ENCODE data around the gene MARCO. TPM values are rescaled to one million over a fixed set of nuclear protein-coding genes. Genes with fewer than 3 reads are reported as not detected.

Gene MARCO
- polyA plus RNA-seq, 1 donor from 2014 or later: not detected

DNA sequence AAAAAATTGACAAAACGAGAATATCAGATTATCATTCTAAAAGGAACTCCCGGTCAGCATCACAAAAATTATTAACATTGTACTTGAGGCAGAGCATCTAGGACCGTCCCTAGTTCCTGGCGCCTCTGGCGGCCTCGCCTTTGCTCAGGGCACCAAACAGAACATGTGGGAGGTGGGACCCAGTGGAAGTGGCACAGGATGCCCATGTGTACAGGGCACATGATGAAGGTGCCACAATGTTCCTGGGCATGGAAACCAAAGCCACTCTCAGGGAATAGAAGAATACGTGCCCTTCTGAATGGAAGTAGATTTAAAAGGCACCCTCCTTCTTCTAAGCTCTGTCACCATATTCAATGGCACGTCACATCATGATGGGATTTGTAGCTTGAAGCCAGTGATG is 30.1 kb upstream of the MARCO start:
- H3K36me3 ChIP-seq (ENCODE audit: insufficient read depth, low read length): no peaks in the 10 kb centered on the region
- no peak overlapping the region for H3K4me2 ChIP-seq (ENCODE audit: low read length)
- H3K9me2 ChIP-seq (ENCODE audit: insufficient read depth, low read length): no peaks in the 10 kb centered on the region
- no peaks in the 10 kb centered on the region for H3K27me3 ChIP-seq (ENCODE audit: insufficient read depth, low read depth, low read length)
- no peak overlapping the region for H3K9ac ChIP-seq (ENCODE audit: low read length)
- H3K27ac ChIP-seq (ENCODE audit: low read length): no peak overlapping the region
- no peaks in the 10 kb centered on the region for H4K20me1 ChIP-seq (ENCODE audit: insufficient read depth)
- no peak for TF ChIP-seq TAF1 (IDR thresholded peaks at IDR 0.05; ENCODE audit: low read depth)
- TF ChIP-seq, protein P1, sequence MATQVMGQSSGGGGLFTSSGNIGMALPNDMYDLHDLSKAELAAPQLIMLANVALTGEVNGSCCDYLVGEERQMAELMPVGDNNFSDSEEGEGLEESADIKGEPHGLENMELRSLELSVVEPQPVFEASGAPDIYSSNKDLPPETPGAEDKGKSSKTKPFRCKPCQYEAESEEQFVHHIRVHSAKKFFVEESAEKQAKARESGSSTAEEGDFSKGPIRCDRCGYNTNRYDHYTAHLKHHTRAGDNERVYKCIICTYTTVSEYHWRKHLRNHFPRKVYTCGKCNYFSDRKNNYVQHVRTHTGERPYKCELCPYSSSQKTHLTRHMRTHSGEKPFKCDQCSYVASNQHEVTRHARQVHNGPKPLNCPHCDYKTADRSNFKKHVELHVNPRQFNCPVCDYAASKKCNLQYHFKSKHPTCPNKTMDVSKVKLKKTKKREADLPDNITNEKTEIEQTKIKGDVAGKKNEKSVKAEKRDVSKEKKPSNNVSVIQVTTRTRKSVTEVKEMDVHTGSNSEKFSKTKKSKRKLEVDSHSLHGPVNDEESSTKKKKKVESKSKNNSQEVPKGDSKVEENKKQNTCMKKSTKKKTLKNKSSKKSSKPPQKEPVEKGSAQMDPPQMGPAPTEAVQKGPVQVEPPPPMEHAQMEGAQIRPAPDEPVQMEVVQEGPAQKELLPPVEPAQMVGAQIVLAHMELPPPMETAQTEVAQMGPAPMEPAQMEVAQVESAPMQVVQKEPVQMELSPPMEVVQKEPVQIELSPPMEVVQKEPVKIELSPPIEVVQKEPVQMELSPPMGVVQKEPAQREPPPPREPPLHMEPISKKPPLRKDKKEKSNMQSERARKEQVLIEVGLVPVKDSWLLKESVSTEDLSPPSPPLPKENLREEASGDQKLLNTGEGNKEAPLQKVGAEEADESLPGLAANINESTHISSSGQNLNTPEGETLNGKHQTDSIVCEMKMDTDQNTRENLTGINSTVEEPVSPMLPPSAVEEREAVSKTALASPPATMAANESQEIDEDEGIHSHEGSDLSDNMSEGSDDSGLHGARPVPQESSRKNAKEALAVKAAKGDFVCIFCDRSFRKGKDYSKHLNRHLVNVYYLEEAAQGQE (IDR thresholded peaks at IDR 0.05; ENCODE audit: borderline replicate concordance): no peak
- TF ChIP-seq SMC3 (conservative IDR thresholded peaks at IDR 0.05; ENCODE audit: poor library complexity): no peak
- TF ChIP-seq EP300 (conservative IDR thresholded peaks at IDR 0.05; ENCODE audit: poor library complexity, severe bottlenecking): no peak
- no peak for TF ChIP-seq RAD21 (conservative IDR thresholded peaks at IDR 0.05)
- TF ChIP-seq POLR2AphosphoS5 (IDR thresholded peaks at IDR 0.05): no peak
- TF ChIP-seq, protein P2, sequence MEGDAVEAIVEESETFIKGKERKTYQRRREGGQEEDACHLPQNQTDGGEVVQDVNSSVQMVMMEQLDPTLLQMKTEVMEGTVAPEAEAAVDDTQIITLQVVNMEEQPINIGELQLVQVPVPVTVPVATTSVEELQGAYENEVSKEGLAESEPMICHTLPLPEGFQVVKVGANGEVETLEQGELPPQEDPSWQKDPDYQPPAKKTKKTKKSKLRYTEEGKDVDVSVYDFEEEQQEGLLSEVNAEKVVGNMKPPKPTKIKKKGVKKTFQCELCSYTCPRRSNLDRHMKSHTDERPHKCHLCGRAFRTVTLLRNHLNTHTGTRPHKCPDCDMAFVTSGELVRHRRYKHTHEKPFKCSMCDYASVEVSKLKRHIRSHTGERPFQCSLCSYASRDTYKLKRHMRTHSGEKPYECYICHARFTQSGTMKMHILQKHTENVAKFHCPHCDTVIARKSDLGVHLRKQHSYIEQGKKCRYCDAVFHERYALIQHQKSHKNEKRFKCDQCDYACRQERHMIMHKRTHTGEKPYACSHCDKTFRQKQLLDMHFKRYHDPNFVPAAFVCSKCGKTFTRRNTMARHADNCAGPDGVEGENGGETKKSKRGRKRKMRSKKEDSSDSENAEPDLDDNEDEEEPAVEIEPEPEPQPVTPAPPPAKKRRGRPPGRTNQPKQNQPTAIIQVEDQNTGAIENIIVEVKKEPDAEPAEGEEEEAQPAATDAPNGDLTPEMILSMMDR (IDR thresholded peaks at IDR 0.05; ENCODE audit: poor library complexity, severe bottlenecking): no peak
- no peak for TF ChIP-seq EZH2 (IDR thresholded peaks at IDR 0.05; ENCODE audit: borderline replicate concordance, insufficient read depth, low read length, poor library complexity, severe bottlenecking)
- no peak for TF ChIP-seq MXI1 (conservative IDR thresholded peaks at IDR 0.05; ENCODE audit: poor library complexity, severe bottlenecking)
- no peaks in the 10 kb centered on the region for H3K79me2 ChIP-seq (replicated peaks; ENCODE audit: insufficient read depth, low read length)
- H3K4me3 ChIP-seq (ENCODE audit: low read length): no peak overlapping the region
- H3F3A ChIP-seq (ENCODE audit: insufficient read depth, low read length, poor library complexity, severe bottlenecking): no peaks in the 10 kb centered on the region
- no peaks in the 10 kb centered on the region for H3K9me3 ChIP-seq (ENCODE audit: low read length)
- H2AFZ ChIP-seq (ENCODE audit: low read depth, low read length): no peak overlapping the region

DNA sequence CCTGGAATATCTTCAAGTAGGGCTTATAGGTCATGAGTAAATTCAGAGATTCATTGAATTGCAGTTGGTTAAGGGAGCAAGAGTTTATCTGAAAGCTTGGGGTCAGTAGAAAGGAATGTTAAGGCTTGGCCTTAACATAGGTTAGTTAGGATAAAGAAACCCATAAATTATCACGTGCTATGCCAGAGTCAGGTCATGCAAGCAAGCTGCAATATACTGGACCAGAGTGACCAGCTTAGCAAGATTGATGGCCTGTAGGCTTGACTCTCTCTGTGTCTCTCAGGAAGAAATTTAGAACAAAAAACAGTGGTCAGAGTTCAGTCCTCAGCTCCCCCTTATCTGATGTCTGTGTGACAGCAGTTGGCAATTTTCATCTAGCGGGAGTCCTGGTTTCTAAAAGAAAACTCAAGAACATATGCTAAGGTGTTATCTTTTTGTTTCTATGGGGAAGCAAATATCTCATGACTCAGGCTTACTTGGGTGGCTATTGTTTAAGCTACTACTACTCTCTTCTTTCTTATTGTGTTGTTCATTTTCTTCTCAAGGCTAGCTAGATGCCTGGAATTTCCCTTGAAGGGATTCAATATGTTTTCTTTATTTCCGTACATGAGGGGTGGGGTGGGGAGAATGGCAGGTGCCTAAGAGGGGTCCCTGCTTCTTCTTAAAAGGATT is 28.7 kb upstream of the MARCO start:
- Histone ChIP-seq H3K4me3 (ENCODE audit: low read length) (no peak overlapping the region), H3K4me2 (ENCODE audit: low read length) (no peak overlapping the region), H3K79me2 (replicated peaks; ENCODE audit: insufficient read depth, low read length) (no peaks in the 10 kb centered on the region), H3K27ac (ENCODE audit: low read length) (no peak overlapping the region), H3K9ac (ENCODE audit: low read length) (no peak overlapping the region), H3F3A (ENCODE audit: insufficient read depth, low read length, poor library complexity, severe bottlenecking) (no peaks in the 10 kb centered on the region), H3K9me2 (ENCODE audit: insufficient read depth, low read length) (no peaks in the 10 kb centered on the region), H2AFZ (ENCODE audit: low read depth, low read length) (no peak overlapping the region), H3K36me3 (ENCODE audit: insufficient read depth, low read length) (no peaks in the 10 kb centered on the region), H4K20me1 (ENCODE audit: insufficient read depth) (no peaks in the 10 kb centered on the region), H3K27me3 (ENCODE audit: insufficient read depth, low read depth, low read length) (no peaks in the 10 kb centered on the region), H3K9me3 (ENCODE audit: low read length) (no peaks in the 10 kb centered on the region)
- TF ChIP-seq SMC3 (conservative IDR thresholded peaks at IDR 0.05; ENCODE audit: poor library complexity): no peak
- TF ChIP-seq, protein P2 (IDR thresholded peaks at IDR 0.05; ENCODE audit: poor library complexity, severe bottlenecking): no peak

Data from neural cell (in vitro differentiated cells).